ENCODE measurements around the gene PAK6.

The PAK6 gene

DNA sequence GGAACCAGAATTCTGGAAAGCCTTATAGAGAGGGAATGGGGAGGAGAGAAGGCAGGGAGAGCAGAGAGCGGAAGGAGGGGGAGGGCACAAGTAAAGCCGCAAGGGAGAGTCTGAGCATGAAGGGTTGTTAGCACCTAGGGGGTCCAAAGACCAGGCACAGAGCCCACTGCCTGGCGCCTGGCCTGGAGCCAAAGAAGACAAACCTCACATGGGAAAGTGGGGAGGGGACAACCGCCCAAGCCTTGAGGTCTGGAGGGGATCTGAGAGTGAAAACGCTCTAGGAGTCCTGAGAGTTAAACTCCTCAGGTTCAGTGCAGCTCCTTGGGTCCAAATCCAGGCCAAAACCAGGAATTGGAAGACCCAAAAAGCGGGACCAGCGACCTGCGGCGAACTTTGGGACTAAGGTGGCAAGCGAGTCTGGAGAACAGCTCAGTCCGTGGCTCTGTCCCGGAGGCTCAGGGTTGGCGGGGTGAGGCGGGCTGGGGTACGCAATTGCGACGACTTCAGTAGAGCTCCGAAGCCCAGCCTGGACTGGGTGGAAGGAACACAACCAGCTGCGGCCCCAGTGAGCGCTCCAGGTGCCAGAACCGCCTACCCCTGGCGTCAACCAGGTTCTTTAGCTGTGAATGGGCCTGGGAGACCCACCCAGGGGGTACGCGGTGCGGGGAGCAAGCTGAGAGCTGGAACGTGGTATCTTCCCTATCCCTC, 83.8 kb downstream of the PAK6 start:
- H3K4me3 ChIP-seq (ENCODE audit: insufficient read depth, low read length, poor library complexity, severe bottlenecking): peak overlapping the region; percentile 35
- no peak overlapping the region for H2AFZ ChIP-seq (ENCODE audit: low read depth, low read length, severe bottlenecking)
- no peaks in the 10 kb centered on the region for H3K36me3 ChIP-seq (ENCODE audit: low read length)
- no peak for TF ChIP-seq EZH2phosphoT487 (conservative IDR thresholded peaks at IDR 0.05; ENCODE audit: low read length)
- TF ChIP-seq, protein P1, sequence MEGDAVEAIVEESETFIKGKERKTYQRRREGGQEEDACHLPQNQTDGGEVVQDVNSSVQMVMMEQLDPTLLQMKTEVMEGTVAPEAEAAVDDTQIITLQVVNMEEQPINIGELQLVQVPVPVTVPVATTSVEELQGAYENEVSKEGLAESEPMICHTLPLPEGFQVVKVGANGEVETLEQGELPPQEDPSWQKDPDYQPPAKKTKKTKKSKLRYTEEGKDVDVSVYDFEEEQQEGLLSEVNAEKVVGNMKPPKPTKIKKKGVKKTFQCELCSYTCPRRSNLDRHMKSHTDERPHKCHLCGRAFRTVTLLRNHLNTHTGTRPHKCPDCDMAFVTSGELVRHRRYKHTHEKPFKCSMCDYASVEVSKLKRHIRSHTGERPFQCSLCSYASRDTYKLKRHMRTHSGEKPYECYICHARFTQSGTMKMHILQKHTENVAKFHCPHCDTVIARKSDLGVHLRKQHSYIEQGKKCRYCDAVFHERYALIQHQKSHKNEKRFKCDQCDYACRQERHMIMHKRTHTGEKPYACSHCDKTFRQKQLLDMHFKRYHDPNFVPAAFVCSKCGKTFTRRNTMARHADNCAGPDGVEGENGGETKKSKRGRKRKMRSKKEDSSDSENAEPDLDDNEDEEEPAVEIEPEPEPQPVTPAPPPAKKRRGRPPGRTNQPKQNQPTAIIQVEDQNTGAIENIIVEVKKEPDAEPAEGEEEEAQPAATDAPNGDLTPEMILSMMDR (IDR thresholded peaks at IDR 0.05; ENCODE audit: insufficient read depth, low read length, poor library complexity, severe bottlenecking): no peak
- H3K27ac ChIP-seq (ENCODE audit: low read depth, low read length): no peak overlapping the region
- H3K9me2 ChIP-seq (replicated peaks; ENCODE audit: insufficient read depth, low read length): no peaks in the 10 kb centered on the region
- no peak overlapping the region for H3K9ac ChIP-seq (ENCODE audit: low read length)
- no peaks in the 10 kb centered on the region for H3K9me3 ChIP-seq (ENCODE audit: insufficient read depth, low read length)
- H3K79me2 ChIP-seq (ENCODE audit: insufficient read depth, low read length): no peaks in the 10 kb centered on the region
- H4K20me1 ChIP-seq (ENCODE audit: low read depth, low read length): no peaks in the 10 kb centered on the region
- H3F3A ChIP-seq (ENCODE audit: insufficient read depth): no peaks in the 10 kb centered on the region
- peak overlapping the region; percentile 50 for H3K4me2 ChIP-seq (ENCODE audit: low read depth, low read length, poor library complexity, severe bottlenecking)
- H3K27me3 ChIP-seq (ENCODE audit: low read length): no peaks in the 10 kb centered on the region

DNA sequence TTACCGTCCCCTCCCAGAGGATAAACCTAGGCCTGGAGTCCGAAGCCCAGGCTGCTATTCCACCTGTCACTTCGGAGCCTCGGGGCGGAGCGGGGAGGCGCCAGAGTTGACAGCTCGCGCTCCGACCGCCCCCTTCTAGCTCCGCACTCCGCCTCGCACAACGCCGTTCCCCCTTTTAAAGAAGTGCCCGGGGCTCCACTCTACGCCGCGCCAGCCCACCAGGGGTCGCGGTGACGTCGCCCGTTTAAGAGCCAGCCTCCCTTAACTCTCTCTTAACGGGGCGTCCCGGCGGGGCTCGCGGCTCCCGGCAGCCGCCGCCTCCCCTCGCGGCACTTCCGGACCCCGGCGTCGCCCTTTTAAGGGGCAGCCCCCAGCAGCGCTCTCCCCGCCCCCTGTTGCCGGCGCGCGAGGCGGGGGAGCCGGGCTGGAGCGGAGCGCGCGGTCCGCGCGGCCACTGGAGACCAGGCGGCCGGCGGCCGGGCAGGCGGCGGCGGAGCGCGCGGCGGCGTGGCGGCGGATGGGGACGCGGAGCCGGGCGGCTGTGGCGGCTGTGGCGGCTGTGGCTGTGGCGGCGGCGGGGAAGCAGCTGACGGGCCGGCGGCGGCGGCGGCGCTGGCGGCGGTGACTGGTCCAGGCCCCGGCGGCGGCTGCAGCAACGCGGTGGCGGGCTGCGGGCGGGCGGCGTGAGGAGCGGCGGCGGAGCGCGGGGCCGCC, 84.5 kb downstream of the PAK6 start, which contains the start of gene INAFM2:
Gene INAFM2, plus strand, starts transcription at position 454 of the 714 bp plus-strand sequence. CDS start 364 bp downstream, outside the sequence.
- no peaks in the 10 kb centered on the region for H3K36me3 ChIP-seq (ENCODE audit: low read length)
- H3K27ac ChIP-seq (ENCODE audit: low read depth, low read length): no peak within 1 kb of the TSS
- no peaks in the 10 kb centered on the region for H4K20me1 ChIP-seq (ENCODE audit: low read depth, low read length)
- peak within 1 kb of the TSS; percentile 52 for H3K4me3 ChIP-seq (ENCODE audit: insufficient read depth, low read length, poor library complexity, severe bottlenecking)
- H3K9ac ChIP-seq (ENCODE audit: low read length): peak within 1 kb of the TSS; percentile 46; the same call in 1 of the 2 replicates
- no peaks in the 10 kb centered on the region for H3F3A ChIP-seq (ENCODE audit: insufficient read depth)
- H2AFZ ChIP-seq (ENCODE audit: low read depth, low read length, severe bottlenecking): peak within 1 kb of the TSS; percentile 24
- TF ChIP-seq, protein P1 (IDR thresholded peaks at IDR 0.05; ENCODE audit: insufficient read depth, low read length, poor library complexity, severe bottlenecking): peak; percentile 28
- no peak for TF ChIP-seq EZH2phosphoT487 (conservative IDR thresholded peaks at IDR 0.05; ENCODE audit: low read length)
- no peaks in the 10 kb centered on the region for H3K9me2 ChIP-seq (replicated peaks; ENCODE audit: insufficient read depth, low read length)
- no peaks in the 10 kb centered on the region for H3K27me3 ChIP-seq (ENCODE audit: low read length)
- H3K9me3 ChIP-seq (ENCODE audit: insufficient read depth, low read length): no peaks in the 10 kb centered on the region
- H3K4me2 ChIP-seq (ENCODE audit: low read depth, low read length, poor library complexity, severe bottlenecking): peak within 1 kb of the TSS; percentile 52
- H3K79me2 ChIP-seq (ENCODE audit: insufficient read depth, low read length): no peaks in the 10 kb centered on the region

DNA sequence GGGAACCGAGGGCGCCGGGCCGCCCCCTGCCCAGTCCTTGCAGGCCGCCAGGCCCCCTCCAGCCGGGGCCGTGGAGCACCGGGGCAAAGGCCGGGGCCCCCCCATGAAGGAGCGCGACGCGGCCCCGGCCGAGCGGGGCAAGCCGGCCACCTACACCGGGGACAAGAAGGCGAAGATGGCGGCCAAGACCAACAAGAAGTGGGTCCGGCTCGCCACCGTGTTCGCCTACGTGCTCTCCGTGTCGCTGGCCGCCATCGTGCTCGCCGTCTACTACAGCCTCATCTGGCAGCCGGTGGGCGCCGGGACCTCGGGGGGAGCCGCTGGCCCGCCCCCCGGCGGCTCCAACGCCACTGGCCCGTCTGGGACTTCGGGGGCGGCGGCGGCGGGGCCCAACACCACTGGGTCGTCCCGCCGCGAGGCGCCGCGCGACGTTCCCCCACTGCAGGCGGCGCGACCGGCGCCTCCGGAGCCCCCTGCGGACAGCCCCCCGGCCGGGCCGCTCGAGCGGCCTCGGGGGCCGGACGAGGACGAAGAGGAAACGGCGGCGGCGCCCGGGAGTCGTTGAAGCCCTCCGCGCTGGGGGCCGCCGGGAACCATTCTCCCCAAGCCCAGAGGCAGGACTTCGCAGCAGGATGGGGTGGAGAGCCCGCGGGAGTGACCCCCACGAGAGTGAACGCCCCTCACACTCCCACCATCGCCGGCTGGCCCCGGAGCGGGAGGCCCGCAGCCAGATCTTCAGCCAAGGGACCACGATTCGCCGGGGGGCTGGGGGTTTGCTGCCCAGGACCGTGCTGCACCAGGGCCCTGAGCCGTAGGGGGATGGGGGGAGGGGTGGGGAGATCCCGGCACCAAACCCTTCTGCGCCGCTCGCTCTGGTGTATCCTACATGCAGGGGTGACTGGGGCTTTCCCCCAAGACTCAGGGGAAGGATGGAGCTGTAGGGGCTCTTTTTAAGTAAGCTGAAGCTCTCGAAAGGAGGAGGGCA, 85.4 kb downstream of the PAK6 start:
- Histone ChIP-seq H3K4me3 (ENCODE audit: insufficient read depth, low read length, poor library complexity, severe bottlenecking) (peak overlapping the region; percentile 52), H3K27ac (ENCODE audit: low read depth, low read length) (no peak overlapping the region), H3F3A (ENCODE audit: insufficient read depth) (no peaks in the 10 kb centered on the region), H3K9ac (ENCODE audit: low read length) (peak overlapping the region; percentile 46; the same call in 1 of the 2 replicates), H3K9me3 (ENCODE audit: insufficient read depth, low read length) (no peaks in the 10 kb centered on the region), H3K36me3 (ENCODE audit: low read length) (no peaks in the 10 kb centered on the region), H3K79me2 (ENCODE audit: insufficient read depth, low read length) (no peaks in the 10 kb centered on the region), H3K9me2 (replicated peaks; ENCODE audit: insufficient read depth, low read length) (no peaks in the 10 kb centered on the region), H2AFZ (ENCODE audit: low read depth, low read length, severe bottlenecking) (peak overlapping the region; percentile 24), H3K27me3 (ENCODE audit: low read length) (no peaks in the 10 kb centered on the region), H3K4me2 (ENCODE audit: low read depth, low read length, poor library complexity, severe bottlenecking) (peak overlapping the region; percentile 52), H4K20me1 (ENCODE audit: low read depth, low read length) (no peaks in the 10 kb centered on the region)
- TF ChIP-seq, protein P1 (IDR thresholded peaks at IDR 0.05; ENCODE audit: insufficient read depth, low read length, poor library complexity, severe bottlenecking): no peak
- TF ChIP-seq EZH2phosphoT487 (conservative IDR thresholded peaks at IDR 0.05; ENCODE audit: low read length): no peak
